NCI-H2107 (cell line): ENCODE measurements around the gene DCAF8.
A peak's percentile ranks its signal among the peaks of the same experiment; 100 is the strongest.
"Not testable (repeated sequence)": the region's sequence is repeated elsewhere in the genome, so short reads cannot be mapped to it uniquely, and the experiment has no call there.

Experiments
- DNase-seq: peaks from one replicate; lab custom pipeline; 2025; lab: John Stamatoyannopoulos, UW

DCAF8 gene

GRCh38 chr1:160261893-160262794, at the start of gene DCAF8:
Gene DCAF8 (minus strand): TSS chr1:160262549. CDS start chr1:160244008, 18,541 bp downstream.
- DNase-seq, result peak; percentile 99

GRCh38 chr1:160309571-160309970, 47.2 kb upstream of the DCAF8 start:
- DNase-seq, result no peak

- no peak for DNase-seq
Measured at GRCh38 chr1:160309185-160309557, 46.8 kb upstream of the DCAF8 start.

- no peak for DNase-seq
Measured at GRCh38 chr1:160308451-160309184, 46.3 kb upstream of the DCAF8 start.

- no peak for DNase-seq
Measured at GRCh38 chr1:160307118-160307791, 44.9 kb upstream of the DCAF8 start.

- DNase-seq, result no peak
Measured at GRCh38 chr1:160300173-160300572, 37.8 kb upstream of the DCAF8 start.

GRCh38 chr1:160296036-160296435, 33.7 kb upstream of the DCAF8 start:
- DNase-seq, result no peak

- no peak for DNase-seq
Measured at GRCh38 chr1:160293020-160293968, 30.9 kb upstream of the DCAF8 start.

GRCh38 chr1:160291248-160292220, 29.2 kb upstream of the DCAF8 start:
- DNase-seq, result peak; percentile 27

GRCh38 chr1:160287769-160288168, 25.4 kb upstream of the DCAF8 start:
- not testable (repeated sequence) for DNase-seq

- no peak for DNase-seq
Measured at GRCh38 chr1:160285506-160285905, 23.2 kb upstream of the DCAF8 start.

- DNase-seq, result peak; percentile 93
Measured at GRCh38 chr1:160284782-160285344, 22.5 kb upstream of the DCAF8 start, which contains the start of gene PEX19. Gene PEX19 (minus strand): TSS chr1:160285133. CDS start chr1:160285124, 9 bp downstream.

GRCh38 chr1:160284220-160284781, 22.0 kb upstream of the DCAF8 start:
- no peak for DNase-seq

- DNase-seq, result no peak
Measured at GRCh38 chr1:160282807-160283206, 20.5 kb upstream of the DCAF8 start.

GRCh38 chr1:160277987-160278386, 15.6 kb upstream of the DCAF8 start:
- no peak for DNase-seq

- DNase-seq, result no peak
Measured at GRCh38 chr1:160277330-160277729, 15.0 kb upstream of the DCAF8 start.

- no peak for DNase-seq
Measured at GRCh38 chr1:160271025-160271424, 8.7 kb upstream of the DCAF8 start.

- no peak for DNase-seq
Measured at GRCh38 chr1:160267284-160267991, 5.1 kb upstream of the DCAF8 start.
